SKM-1 treated with dmso at 0.1 percent for 144 hours (cell line): Measurements from ENCODE around the gene IPO9.
"Not testable (repeated sequence)": the region's sequence is repeated elsewhere in the genome, so short reads cannot be mapped to it uniquely, and the experiment has no call there.

Experiments
- DNase-seq: peaks from one replicate; lab custom pipeline; 2025; ENCODE audit not compliant: unreplicated experiment; lab: John Stamatoyannopoulos, UW

IPO9 gene

DNA sequence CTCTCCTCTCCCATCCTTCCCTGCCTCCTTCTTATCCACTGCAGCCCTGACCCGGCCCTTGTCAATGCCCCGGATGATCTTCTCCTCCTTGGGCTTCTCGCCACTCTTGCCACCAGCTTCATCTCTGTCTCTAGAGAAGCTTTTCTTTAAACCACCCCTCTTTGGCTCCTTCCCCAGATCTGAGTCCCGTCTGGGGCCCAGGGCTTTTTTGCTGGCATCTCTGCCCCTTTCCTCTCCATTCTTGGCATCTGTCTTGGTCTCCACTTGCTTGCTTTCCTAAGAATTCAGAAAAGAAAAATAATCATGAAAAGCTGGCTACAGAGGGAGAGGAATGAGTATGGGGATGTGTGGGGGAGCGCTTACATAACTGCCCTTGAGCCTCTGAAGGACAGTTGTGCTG, 71.5 kb downstream of the IPO9 start:
- DNase-seq, result no peak

DNA sequence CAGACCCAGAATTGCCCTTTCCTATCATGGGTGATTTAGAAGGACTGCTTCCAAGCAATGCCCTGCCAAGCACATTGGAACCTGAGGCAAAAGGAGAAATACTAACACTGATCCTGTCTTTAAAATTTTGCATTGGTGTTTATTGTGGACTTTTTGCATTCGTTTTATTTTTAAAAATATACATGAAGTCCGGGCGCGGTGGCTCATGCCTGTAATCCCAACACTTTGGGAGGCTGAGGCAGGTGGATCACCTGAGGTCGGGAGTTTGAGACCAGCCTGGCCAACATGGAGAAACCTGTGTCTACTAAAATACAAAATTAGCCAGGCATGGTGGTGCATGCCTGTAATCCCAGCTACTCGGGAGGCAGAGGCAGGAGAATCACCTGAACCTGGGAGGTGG, 72.1 kb downstream of the IPO9 start:
- DNase-seq, result not testable (repeated sequence)

DNA sequence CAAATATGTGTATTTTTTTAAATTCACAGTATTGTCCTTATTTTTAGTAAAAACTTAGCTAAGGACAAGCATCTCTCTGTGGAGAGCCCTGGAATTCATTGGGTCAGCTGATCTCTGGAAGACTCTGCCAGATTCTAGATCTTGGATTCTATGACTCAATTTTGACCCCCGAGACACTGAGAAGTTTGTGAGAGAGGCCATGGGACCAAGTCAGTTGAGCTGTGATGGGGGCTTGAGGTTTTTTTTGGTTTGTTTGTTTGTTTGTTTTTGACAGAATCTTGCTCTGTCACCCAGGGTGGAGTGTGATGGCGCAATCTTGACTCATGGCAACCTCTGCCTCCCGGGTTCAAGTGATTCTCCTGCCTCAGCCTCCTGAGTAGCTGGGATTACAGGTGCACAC, 73.2 kb downstream of the IPO9 start:
- no peak for DNase-seq

- DNase-seq, result no peak
Measured at GRCh38 chr1:201903135-201903534, 74.2 kb downstream of the IPO9 start.

DNA sequence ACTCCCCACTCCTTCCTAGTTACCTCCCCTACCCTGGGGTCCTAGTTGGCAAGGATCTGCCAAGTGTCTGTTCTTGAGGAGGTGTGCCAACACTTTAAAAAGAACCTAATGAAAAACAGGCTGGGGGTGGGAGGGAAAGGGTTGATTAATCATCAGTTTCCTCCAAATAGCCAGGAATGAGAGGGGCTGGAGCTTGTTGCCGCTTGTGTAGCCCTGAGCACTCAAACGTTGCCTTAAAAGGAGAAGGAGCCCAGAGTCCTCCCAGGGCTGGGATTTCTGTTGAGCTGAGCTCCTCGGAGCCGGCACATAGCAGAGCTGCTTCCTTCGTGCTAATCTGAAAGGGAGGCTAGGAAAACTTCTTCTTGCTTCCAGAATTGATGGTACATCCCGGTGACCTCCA, 75.6 kb downstream of the IPO9 start:
- DNase-seq, result no peak

GRCh38 chr1:201905234-201905890, 76.4 kb downstream of the IPO9 start:
- no peak for DNase-seq

DNA sequence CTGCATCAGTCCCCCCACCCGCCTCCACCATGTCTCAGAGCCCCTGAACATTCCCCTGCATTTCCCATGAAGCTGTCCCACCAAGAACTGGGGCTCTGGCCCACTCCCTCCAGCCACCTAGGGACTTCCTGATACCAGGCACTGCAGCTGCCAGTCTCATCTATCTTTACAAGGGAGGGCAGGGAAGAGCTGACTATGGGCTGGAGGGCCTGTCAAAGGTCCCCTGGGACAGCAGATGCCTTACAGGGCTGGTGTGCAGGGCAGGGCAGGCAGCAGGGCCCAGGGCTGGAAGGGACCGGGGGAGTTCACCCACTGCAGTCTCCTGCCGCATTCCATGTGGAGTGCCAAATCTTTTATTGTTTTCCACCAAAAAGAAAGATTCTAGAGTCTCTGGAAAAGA, 77.4 kb downstream of the IPO9 start:
- no peak for DNase-seq

- no peak for DNase-seq
Measured at GRCh38 chr1:201907621-201908020, 78.7 kb downstream of the IPO9 start.

GRCh38 chr1:201911826-201912571, 83.0 kb downstream of the IPO9 start:
- DNase-seq, result no peak

- no peak for DNase-seq
Measured at GRCh38 chr1:201912832-201913231, 83.9 kb downstream of the IPO9 start.

DNA sequence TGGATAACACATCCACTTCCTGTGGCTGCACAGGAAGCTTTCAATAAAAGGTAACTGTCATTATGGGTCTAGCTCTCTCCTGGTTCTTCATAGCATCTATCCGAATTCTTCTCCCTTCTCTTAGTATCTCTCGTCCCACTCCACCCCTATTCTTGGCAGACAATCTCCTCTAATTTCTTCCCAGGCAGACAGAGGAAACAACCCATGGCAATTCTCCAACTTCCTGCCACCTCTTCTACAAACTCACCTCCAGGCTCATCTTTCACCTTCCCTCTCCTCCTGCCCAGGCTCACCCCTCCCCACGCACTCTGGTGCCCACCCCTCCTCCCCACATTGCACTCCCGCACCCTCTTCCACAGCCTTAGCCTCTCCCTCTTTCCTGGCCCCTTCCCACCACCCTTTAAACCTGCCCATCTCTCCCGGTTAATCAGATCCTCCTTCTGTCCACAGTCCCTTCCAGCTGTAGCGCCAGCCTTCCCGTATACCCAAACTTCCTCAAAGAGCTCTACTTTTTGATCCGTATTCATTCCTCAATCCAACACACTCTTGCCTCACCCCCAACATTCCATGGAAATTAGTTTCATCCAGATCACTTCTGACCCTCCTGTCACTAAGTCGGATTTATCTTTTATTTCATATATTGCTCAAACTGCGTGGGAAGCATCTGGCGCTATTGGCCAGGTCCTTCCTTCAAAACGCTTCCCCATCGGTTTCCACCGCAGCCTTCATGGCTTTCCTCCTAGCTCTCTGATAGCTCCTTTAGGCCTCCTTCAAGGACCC, 85.7 kb downstream of the IPO9 start:
- DNase-seq, result no peak

DNA sequence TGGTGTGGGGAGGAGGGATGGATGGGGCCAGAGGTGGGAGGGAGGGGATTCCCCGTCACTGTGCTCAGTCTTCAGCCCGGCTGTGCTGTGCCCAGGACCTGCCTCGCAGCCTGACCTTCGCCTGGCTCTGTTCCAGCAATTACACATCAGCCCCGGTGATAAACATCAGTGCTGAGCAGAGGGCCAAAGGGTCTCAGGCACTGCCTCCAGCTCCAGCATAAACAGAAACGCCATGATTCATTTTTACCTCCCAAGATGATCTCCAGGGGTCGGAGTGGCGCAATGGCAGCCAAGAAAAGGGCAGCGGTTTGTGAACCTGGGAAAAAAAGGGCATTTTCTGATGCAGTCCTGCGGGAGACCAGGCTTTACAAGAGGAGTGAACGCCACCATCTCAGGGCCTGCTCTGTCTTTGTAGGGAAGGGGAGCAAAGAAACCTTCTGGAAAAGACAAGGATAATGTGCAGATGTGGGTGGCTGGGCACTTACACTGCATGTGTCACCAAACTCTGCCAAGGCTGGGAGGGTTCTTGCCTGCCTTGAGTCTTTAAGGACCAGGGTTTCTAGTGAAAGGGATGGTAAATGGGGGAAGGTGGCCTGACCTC, 87.8 kb downstream of the IPO9 start:
- DNase-seq, result no peak

- no peak for DNase-seq
Measured at GRCh38 chr1:201917362-201918033, 88.5 kb downstream of the IPO9 start.

- no peak for DNase-seq
Measured at GRCh38 chr1:201918343-201918742, 89.4 kb downstream of the IPO9 start.

- DNase-seq, result no peak
Measured at GRCh38 chr1:201921952-201922558, 93.1 kb downstream of the IPO9 start.

GRCh38 chr1:201925301-201925567, 96.3 kb downstream of the IPO9 start:
- DNase-seq, result no peak

GRCh38 chr1:201925981-201926645, 97.2 kb downstream of the IPO9 start:
- no peak for DNase-seq

DNA sequence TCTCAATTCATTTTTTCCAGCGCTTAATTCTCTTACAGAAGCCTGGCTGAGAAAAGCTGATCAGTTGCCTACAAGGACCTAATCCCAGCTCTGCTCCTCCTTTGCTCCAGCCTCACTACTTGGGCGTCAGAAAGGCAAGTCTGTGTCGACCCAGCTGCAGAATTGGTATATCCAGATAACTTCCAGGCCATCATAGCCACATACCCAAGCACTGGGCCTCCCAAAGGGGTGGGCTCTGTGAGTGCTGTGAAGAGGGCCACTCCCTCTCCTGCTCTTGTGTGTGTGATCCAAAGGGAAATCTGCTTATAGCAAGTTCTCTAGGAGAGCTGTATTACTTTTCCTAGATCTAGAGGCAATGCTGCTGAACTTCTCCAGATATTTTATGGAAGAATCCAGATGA, 99.3 kb downstream of the IPO9 start:
- no peak for DNase-seq

- DNase-seq, result no peak
Measured at GRCh38 chr1:201930137-201930536, 101.2 kb downstream of the IPO9 start.

DNA sequence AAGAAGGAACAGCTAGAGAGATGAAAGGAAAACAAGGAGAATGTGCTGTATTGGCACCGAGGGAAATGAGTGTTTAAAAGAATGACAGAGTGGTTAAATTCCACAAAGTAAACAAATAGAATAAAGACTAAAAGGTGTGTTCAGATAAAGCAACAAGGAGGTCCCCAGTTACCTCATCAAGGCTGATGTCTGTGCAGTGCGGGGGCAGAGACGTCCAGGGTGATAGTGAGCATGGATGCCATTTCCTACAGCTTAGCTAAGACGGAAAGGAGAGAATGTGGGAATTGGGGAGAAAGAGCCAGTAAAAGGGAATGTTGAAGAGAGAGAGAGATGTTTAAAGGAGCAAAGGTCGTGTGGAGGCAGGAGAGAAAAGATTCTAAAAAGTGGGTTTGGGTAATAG, 101.8 kb downstream of the IPO9 start:
- DNase-seq, result no peak
